ACHN (cell line): Measurements from ENCODE around the gene PCDHGB6.
"Not testable (repeated sequence)": the region's sequence is repeated elsewhere in the genome, so short reads cannot be mapped to it uniquely, and the experiment has no call there.

Experiments
- DNase-seq: peaks from one replicate; pipeline ENCODE4 v3.0.0-alpha.2; 2015
- in situ Hi-C: cut with HindIII; loops from 2 replicates; pipeline ENCODE4 v1.10.0; 2017; ENCODE audit warnings: low sequenced_read_pairs, low pct_ligation_motif_present, low pct_unique_long_range_greater_than_20kb

Gene PCDHGB6

GRCh38 chr5:141407790-141408505 is at the start of gene PCDHGB6:
TSS of gene PCDHGB6 (plus strand) at chr5:141408021. CDS start at chr5:141408203, 182 bp downstream.
- DNase-seq, in situ Hi-C loops: not testable (repeated sequence)

GRCh38 chr5:141359790-141360426 is 47.9 kb upstream of the PCDHGB6 start, which contains the start of gene PCDHGB2:
TSS of gene PCDHGB2 (plus strand) at chr5:141359994. CDS start at chr5:141360136, 142 bp downstream.
- in situ Hi-C loops, result no loop called here

GRCh38 chr5:141360685-141361084 is 47.1 kb upstream of the PCDHGB6 start:
- in situ Hi-C loops, result no loop called here
- DNase-seq, result no peak

More at GRCh38 chr5:141359790-141360426, 47.9 kb upstream of the PCDHGB6 start, which contains the start of gene PCDHGB2:
- peak; percentile 3 for DNase-seq

GRCh38 chr5:141362719-141363118 is 45.1 kb upstream of the PCDHGB6 start:
- no peak for DNase-seq
- in situ Hi-C loops, result no loop called here

- in situ Hi-C loops, result no loop called here
- no peak for DNase-seq
Measured at GRCh38 chr5:141363952-141364660, 43.7 kb upstream of the PCDHGB6 start, which contains the start of gene PCDHGA5. TSS of gene PCDHGA5 (plus strand) at chr5:141364162. CDS start at chr5:141364331, 169 bp downstream.

GRCh38 chr5:141366016-141366896 is 41.6 kb upstream of the PCDHGB6 start:
- no peak for DNase-seq
- in situ Hi-C loops, result no loop called here

- DNase-seq, result peak; percentile 19
- in situ Hi-C loops, result no loop called here
Measured at GRCh38 chr5:141369994-141370848, 37.6 kb upstream of the PCDHGB6 start, which contains the start of gene PCDHGB3. TSS of gene PCDHGB3 (plus strand) at chr5:141370242. CDS start at chr5:141370395, 153 bp downstream.

- in situ Hi-C loops, result no loop called here
- DNase-seq, result no peak
Measured at GRCh38 chr5:141371572-141372475, 36.0 kb upstream of the PCDHGB6 start.

- DNase-seq, result peak; percentile 40
- in situ Hi-C loops, result no loop called here
Measured at GRCh38 chr5:141373673-141374317, 34.0 kb upstream of the PCDHGB6 start, which contains the start of gene PCDHGA6. TSS of gene PCDHGA6 (plus strand) at chr5:141373891. CDS start at chr5:141374084, 193 bp downstream.

- no peak for DNase-seq
- in situ Hi-C loops, result no loop called here
Measured at GRCh38 chr5:141374627-141375026, 33.2 kb upstream of the PCDHGB6 start.

GRCh38 chr5:141375444-141376155 is 32.2 kb upstream of the PCDHGB6 start:
- DNase-seq, result not testable (repeated sequence)

GRCh38 chr5:141382469-141383294 is 25.1 kb upstream of the PCDHGB6 start, which contains the start of gene PCDHGA7:
TSS of gene PCDHGA7 (plus strand) at chr5:141382742. CDS start at chr5:141382900, 158 bp downstream.
- peak; percentile 60 for DNase-seq
- in situ Hi-C loops, result no loop called here

More at GRCh38 chr5:141375444-141376155, 32.2 kb upstream of the PCDHGB6 start:
- in situ Hi-C loops, result not testable (repeated sequence)

- DNase-seq, result no peak
- in situ Hi-C loops, result no loop called here
Measured at GRCh38 chr5:141383345-141383744, 24.5 kb upstream of the PCDHGB6 start.
